ENCODE data around the gene SH3RF1. TPM values are rescaled to one million over a fixed set of nuclear protein-coding genes. Genes with fewer than 3 reads are reported as not detected.

The SH3RF1 gene
- total RNA-seq, 1 experiment from 2014 or later, result 15.3 TPM

- no peaks in the 10 kb centered on the region for H3K27me3 Mint-ChIP-seq (ENCODE audit: low read depth)
- H3K27ac Mint-ChIP-seq, result no peak overlapping the region
- Histone ChIP-seq H3K4me2 (ENCODE audit: insufficient read depth, insufficient read length, low read length) (no peak overlapping the region), H2BK5ac (ENCODE audit: insufficient read length, low read length) (no peak overlapping the region), H3K9ac (ENCODE audit: extremely low read depth, insufficient read length, low read length) (no peak overlapping the region), H2BK120ac (ENCODE audit: low read depth, low read length, poor library complexity, severe bottlenecking) (no peak overlapping the region), H2BK15ac (ENCODE audit: low read depth, low read length) (no peak overlapping the region), H3K9me3 (ENCODE audit: control insufficient read depth, low read depth, low read length) (no peaks in the 10 kb centered on the region), H3K27ac (ENCODE audit: insufficient read length, low read depth, low read length) (no peak overlapping the region), H3K18ac (ENCODE audit: insufficient read length, low read depth, low read length) (no peak overlapping the region), H3T11ph (ENCODE audit: low read length) (no peak overlapping the region), H4K91ac (ENCODE audit: insufficient read length, low read depth, low read length) (no peak overlapping the region), H2BK12ac (ENCODE audit: insufficient read length, low read depth, low read length) (no peak overlapping the region), H4K8ac (replicated peaks; ENCODE audit: insufficient read length, low read depth, low read length) (no peak overlapping the region), H3K4ac (ENCODE audit: low read depth, low read length) (no peak overlapping the region), H3K23ac (ENCODE audit: insufficient read length, low read depth, low read length) (no peak overlapping the region), H3K23me2 (ENCODE audit: insufficient read length, low read depth, low read length, poor library complexity, severe bottlenecking) (no peaks in the 10 kb centered on the region), H4K20me1 (ENCODE audit: control insufficient read depth, insufficient read depth, insufficient read length) (no peaks in the 10 kb centered on the region), H4K5ac (ENCODE audit: insufficient read length, low read depth, low read length) (no peak overlapping the region), H3K4me1 (ENCODE audit: insufficient read depth, low read length) (no peaks in the 10 kb centered on the region), H3K79me1 (ENCODE audit: insufficient read depth, low read depth, low read length, poor library complexity, severe bottlenecking) (no peaks in the 10 kb centered on the region), H2AK5ac (ENCODE audit: insufficient read length, low read length) (no peak overlapping the region), H3K27me3 (ENCODE audit: insufficient read depth, low read length) (no peaks in the 10 kb centered on the region), H2AFZ (ENCODE audit: low read length) (no peak overlapping the region), H3K14ac (ENCODE audit: insufficient read depth, low read length) (no peak overlapping the region), H3K79me2 (ENCODE audit: insufficient read depth, low read length) (no peaks in the 10 kb centered on the region), H2BK20ac (ENCODE audit: low read depth, low read length, poor library complexity, severe bottlenecking) (no peak overlapping the region), H3K56ac (ENCODE audit: insufficient read length, low read depth, low read length) (no peak overlapping the region)
- peaks cover 6% of the 10 kb centered on the region in 2 experiments; a peak in 3 of 4 replicates for H3K4me1 Mint-ChIP-seq
- WGBS (ENCODE audit: extremely low coverage, insufficient read length, low lambda C conversion rate), result no CpG with 5 or more reads among the region's 1 CpG
- no peak for DNase-seq
- TF ChIP-seq CTCF (conservative IDR thresholded peaks at IDR 0.05), result no peak
- H3K9me3 Mint-ChIP-seq, result no peaks in the 10 kb centered on the region
- H3K4me3 Mint-ChIP-seq, result no peak overlapping the region
- peaks cover 4 to 18% (median 6%) of the 10 kb centered on the region in 3 experiments; a peak in 6 of 7 replicates for H3K36me3 Mint-ChIP-seq (ENCODE audit: insufficient read depth in 1 of 3, low read depth in 3 of 3)
These were observed 143.4 kb downstream of the SH3RF1 start for GRCh38 chr4:169127314-169127713.

Data from H9 (cell line).